Measurements from ENCODE around the gene HSD17B1.
"Not testable (repeated sequence)": the region's sequence is repeated elsewhere in the genome, so short reads cannot be mapped to it uniquely, and the experiment has no call there.

Gene HSD17B1, protein sequence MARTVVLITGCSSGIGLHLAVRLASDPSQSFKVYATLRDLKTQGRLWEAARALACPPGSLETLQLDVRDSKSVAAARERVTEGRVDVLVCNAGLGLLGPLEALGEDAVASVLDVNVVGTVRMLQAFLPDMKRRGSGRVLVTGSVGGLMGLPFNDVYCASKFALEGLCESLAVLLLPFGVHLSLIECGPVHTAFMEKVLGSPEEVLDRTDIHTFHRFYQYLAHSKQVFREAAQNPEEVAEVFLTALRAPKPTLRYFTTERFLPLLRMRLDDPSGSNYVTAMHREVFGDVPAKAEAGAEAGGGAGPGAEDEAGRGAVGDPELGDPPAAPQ

DNA sequence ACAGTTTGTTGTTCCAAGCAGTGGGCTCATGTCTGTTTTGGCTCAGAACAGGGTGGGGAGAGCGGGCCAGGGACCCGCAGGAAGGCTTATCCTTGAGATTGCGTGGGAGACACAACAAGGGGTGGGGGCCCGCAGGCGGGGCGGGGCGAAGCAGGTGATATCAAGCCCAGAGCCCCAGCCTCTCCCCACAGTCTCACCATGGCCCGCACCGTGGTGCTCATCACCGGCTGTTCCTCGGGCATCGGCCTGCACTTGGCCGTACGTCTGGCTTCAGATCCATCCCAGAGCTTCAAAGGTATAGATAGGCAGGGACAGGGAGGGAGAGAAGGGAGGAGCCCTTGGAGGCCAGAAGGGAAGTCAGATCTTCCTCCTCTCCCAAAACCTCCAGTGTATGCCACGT is at the start of gene HSD17B1:
Gene HSD17B1 (plus strand): TSS at position 188 of the 400 bp plus-strand sequence. CDS start 11 bp downstream, at position 199.
- H3K9ac ChIP-seq (ENCODE audit: low read depth, low read length); H3K27me3 ChIP-seq (ENCODE audit: control insufficient read depth, insufficient read depth, low read length); H3K36me3 ChIP-seq (ENCODE audit: control insufficient read depth, insufficient read depth, low read length); H3K9me3 ChIP-seq (ENCODE audit: control insufficient read depth, insufficient read depth, low read length); H3K4me1 ChIP-seq (ENCODE audit: control insufficient read depth, insufficient read depth, low read length): not testable (repeated sequence)
- H3K27ac ChIP-seq (ENCODE audit: low read depth, low read length) = peak within 1 kb of the TSS; percentile 86
- H3K4me3 ChIP-seq (ENCODE audit: low read depth, low read length) = peak within 1 kb of the TSS; percentile 99

DNA sequence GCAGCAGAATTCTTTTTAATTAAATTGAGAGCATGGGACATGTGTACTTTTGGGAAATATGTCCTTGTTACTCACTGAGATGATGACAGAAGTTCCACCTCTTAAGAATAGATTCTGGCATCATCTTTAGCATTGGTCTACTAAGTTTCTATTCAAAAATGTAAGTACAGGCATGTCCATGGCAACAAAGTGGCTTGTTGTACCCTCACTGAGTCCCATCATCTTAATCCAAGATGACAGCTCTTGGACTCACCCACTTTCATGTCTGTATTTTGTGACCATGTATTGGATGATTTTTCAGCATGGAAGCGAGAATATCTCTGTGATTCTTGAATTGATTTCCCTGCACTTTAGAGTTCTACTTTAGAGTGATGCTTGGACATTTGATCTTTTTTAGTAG is 49.8 kb upstream of the HSD17B1 start:
- H3K4me3 ChIP-seq (ENCODE audit: low read depth, low read length) = no peak overlapping the region
- no peaks in the 10 kb centered on the region for H3K9me3 ChIP-seq (ENCODE audit: control insufficient read depth, insufficient read depth, low read length)
- H3K9ac ChIP-seq (ENCODE audit: low read depth, low read length) = no peak overlapping the region
- H3K27me3 ChIP-seq (ENCODE audit: control insufficient read depth, insufficient read depth, low read length) = no peaks in the 10 kb centered on the region
- H3K36me3 ChIP-seq (ENCODE audit: control insufficient read depth, insufficient read depth, low read length) = peaks cover 77% of the 10 kb centered on the region
- H3K4me1 ChIP-seq (ENCODE audit: control insufficient read depth, insufficient read depth, low read length) = no peaks in the 10 kb centered on the region
- no peak overlapping the region for H3K27ac ChIP-seq (ENCODE audit: low read depth, low read length)

DNA sequence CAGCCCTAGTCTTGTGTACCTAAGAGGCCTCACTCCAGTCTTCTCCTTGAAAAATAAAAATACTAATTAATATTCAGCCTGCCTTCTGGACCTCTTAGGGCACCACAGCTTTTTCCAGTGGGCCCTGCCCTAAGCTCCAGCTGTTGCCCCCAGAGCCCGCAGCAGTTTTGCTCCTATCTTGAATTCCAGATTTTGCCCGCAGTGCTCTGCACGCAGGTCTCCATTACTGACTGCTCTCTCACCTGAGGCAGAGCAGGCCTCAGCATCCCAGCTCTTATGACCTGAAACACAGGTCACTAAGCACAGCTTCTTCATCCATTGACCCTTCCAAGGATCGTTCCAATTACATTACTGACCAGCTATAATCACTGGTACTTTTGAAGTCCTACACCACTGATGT is 45.1 kb upstream of the HSD17B1 start:
- peaks cover 70% of the 10 kb centered on the region for H3K36me3 ChIP-seq (ENCODE audit: control insufficient read depth, insufficient read depth, low read length)
- no peak overlapping the region for H3K9ac ChIP-seq (ENCODE audit: low read depth, low read length)
- H3K4me1 ChIP-seq (ENCODE audit: control insufficient read depth, insufficient read depth, low read length) = no peaks in the 10 kb centered on the region
- no peaks in the 10 kb centered on the region for H3K9me3 ChIP-seq (ENCODE audit: control insufficient read depth, insufficient read depth, low read length)
- no peak overlapping the region for H3K4me3 ChIP-seq (ENCODE audit: low read depth, low read length)
- H3K27me3 ChIP-seq (ENCODE audit: control insufficient read depth, insufficient read depth, low read length) = no peaks in the 10 kb centered on the region
- H3K27ac ChIP-seq (ENCODE audit: low read depth, low read length) = no peak overlapping the region

DNA sequence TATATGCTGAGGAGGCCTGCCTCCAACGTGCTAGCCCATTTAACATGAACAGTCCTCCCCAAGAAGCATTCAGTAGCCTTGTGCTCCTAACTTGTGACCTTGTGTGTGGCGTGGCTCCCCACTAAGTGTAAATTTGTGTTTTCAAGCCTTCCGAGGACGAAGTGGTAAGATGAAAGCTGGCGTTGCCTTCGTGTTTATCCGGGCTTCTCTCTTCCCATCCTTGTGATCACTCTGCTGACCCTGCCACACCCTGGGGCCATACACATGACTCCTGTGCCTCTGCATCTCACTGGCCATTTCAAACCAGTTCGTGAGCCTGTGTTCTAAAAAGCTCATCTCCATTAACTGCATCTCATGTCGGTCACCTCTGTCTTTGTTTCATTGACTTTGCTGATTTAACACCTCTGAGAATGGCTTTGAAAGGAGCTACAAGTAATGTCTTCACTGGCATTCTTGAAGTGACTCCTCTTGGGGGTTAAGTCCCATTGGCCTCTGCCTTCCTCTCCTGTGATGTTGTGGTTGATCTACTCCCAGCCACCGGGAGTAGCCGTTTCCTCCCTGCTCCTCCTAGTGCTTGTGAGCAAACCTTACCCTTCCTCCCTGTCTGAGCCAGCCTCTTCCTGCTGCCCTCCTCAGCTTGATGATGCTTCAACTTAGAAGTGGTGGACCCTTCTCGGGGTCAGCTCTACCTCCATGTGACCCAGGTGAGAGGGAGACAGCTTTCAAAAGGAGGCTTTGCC is 44.1 kb upstream of the HSD17B1 start:
- no peaks in the 10 kb centered on the region for H3K9me3 ChIP-seq (ENCODE audit: control insufficient read depth, insufficient read depth, low read length)
- H3K4me1 ChIP-seq (ENCODE audit: control insufficient read depth, insufficient read depth, low read length) = no peaks in the 10 kb centered on the region
- H3K27ac ChIP-seq (ENCODE audit: low read depth, low read length) = no peak overlapping the region
- no peak overlapping the region for H3K9ac ChIP-seq (ENCODE audit: low read depth, low read length)
- no peak overlapping the region for H3K4me3 ChIP-seq (ENCODE audit: low read depth, low read length)
- H3K36me3 ChIP-seq (ENCODE audit: control insufficient read depth, insufficient read depth, low read length) = peaks cover 62% of the 10 kb centered on the region
- no peaks in the 10 kb centered on the region for H3K27me3 ChIP-seq (ENCODE audit: control insufficient read depth, insufficient read depth, low read length)

DNA sequence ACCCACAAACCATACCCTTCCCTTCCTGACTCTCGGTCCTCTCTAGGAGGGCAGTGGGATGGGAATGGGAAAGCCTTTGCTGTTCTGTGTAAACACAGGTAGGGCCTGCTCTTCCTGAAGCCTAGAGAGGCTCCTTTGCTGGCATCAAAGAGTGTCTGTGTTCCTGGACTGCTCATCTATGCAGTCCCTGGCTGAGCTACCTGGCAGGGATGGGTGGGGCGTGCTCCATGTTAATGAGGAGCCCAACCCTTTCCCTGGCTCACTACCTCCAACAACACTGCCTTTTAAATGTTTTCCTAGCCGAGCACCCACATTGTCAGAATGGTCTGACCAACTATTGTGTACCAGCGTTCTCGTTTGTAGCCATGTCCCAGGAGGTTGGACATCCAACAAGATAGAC is 43.3 kb upstream of the HSD17B1 start:
- no peaks in the 10 kb centered on the region for H3K27me3 ChIP-seq (ENCODE audit: control insufficient read depth, insufficient read depth, low read length)
- H3K9me3 ChIP-seq (ENCODE audit: control insufficient read depth, insufficient read depth, low read length) = no peaks in the 10 kb centered on the region
- no peak overlapping the region for H3K4me3 ChIP-seq (ENCODE audit: low read depth, low read length)
- H3K36me3 ChIP-seq (ENCODE audit: control insufficient read depth, insufficient read depth, low read length) = peaks cover 62% of the 10 kb centered on the region
- H3K9ac ChIP-seq (ENCODE audit: low read depth, low read length) = no peak overlapping the region
- no peak overlapping the region for H3K27ac ChIP-seq (ENCODE audit: low read depth, low read length)
- H3K4me1 ChIP-seq (ENCODE audit: control insufficient read depth, insufficient read depth, low read length) = no peaks in the 10 kb centered on the region

DNA sequence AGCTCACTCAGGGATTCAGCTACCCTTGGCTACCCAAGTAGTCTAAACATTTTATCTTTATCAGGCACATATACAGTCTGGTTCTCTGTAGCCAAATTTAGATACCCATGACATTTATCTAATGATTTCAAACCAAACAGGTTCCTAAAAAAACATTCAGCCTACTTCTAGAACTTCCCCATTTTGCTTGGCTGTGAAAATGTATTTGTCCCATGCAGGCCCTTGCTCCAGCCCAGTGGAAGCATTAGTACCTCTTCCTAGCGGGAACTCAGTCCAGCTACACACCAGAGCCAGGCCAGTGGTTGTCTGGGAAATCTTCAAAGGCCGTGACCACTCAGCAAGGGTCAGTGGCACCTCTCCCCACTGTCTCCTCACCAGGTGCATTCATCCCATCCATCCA is 42.9 kb upstream of the HSD17B1 start:
- Histone ChIP-seq H3K4me3 (ENCODE audit: low read depth, low read length) (no peak overlapping the region), H3K27me3 (ENCODE audit: control insufficient read depth, insufficient read depth, low read length) (no peaks in the 10 kb centered on the region), H3K27ac (ENCODE audit: low read depth, low read length) (no peak overlapping the region), H3K36me3 (ENCODE audit: control insufficient read depth, insufficient read depth, low read length) (peaks cover 62% of the 10 kb centered on the region), H3K4me1 (ENCODE audit: control insufficient read depth, insufficient read depth, low read length) (no peaks in the 10 kb centered on the region), H3K9ac (ENCODE audit: low read depth, low read length) (no peak overlapping the region), H3K9me3 (ENCODE audit: control insufficient read depth, insufficient read depth, low read length) (no peaks in the 10 kb centered on the region)

DNA sequence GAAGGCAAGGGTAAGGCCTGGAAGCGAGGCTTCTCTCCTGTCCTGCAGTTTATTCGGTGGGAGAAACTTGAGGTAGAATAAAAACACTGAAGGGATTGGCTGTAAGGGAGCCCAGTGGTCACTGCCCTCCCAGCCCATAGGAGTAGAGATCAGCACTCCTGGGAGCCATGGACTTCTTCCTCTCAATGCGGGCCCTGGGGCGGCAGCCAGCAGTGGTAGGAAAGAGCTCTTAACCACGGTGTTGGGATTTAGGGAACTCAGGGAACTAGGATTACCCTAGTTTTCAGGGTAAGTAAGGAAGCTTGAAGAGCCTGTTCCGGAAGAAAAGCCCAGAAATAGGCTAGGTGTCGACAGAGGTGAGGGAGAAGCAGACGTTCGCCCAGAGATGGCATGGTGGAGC is 40.5 kb upstream of the HSD17B1 start:
- no peak overlapping the region for H3K4me3 ChIP-seq (ENCODE audit: low read depth, low read length)
- H3K9ac ChIP-seq (ENCODE audit: low read depth, low read length) = no peak overlapping the region
- H3K9me3 ChIP-seq (ENCODE audit: control insufficient read depth, insufficient read depth, low read length) = no peaks in the 10 kb centered on the region
- no peaks in the 10 kb centered on the region for H3K27me3 ChIP-seq (ENCODE audit: control insufficient read depth, insufficient read depth, low read length)
- H3K4me1 ChIP-seq (ENCODE audit: control insufficient read depth, insufficient read depth, low read length) = no peaks in the 10 kb centered on the region
- H3K27ac ChIP-seq (ENCODE audit: low read depth, low read length) = no peak overlapping the region
- peaks cover 51% of the 10 kb centered on the region for H3K36me3 ChIP-seq (ENCODE audit: control insufficient read depth, insufficient read depth, low read length)

DNA sequence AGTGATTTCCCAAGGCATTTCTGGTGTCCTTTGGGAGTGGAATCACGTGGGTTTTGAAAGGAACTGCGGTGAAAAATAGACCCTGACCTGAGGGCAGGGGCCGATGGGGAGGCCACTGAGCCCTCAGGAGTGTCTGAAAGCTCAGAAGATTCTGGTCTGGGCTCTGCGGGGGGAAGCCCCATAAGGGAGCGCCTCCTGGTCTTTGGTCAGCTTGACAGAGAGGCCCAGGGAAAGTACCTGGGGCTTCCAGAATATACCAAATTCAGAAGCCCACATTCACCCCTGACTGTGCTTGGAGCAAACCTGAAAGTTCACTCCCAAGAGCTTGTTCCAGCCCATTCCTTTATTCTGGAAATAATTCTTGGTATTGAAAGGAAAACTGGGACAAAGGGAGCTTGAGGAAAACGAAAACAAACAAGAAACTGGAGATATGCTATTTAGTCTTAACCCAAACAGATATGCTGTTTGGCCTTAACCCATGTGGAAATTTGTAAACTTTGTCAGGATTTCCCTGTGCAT is 39.9 kb upstream of the HSD17B1 start:
- Histone ChIP-seq H3K36me3 (ENCODE audit: control insufficient read depth, insufficient read depth, low read length) (peaks cover 46% of the 10 kb centered on the region), H3K4me3 (ENCODE audit: low read depth, low read length) (no peak overlapping the region)

DNA sequence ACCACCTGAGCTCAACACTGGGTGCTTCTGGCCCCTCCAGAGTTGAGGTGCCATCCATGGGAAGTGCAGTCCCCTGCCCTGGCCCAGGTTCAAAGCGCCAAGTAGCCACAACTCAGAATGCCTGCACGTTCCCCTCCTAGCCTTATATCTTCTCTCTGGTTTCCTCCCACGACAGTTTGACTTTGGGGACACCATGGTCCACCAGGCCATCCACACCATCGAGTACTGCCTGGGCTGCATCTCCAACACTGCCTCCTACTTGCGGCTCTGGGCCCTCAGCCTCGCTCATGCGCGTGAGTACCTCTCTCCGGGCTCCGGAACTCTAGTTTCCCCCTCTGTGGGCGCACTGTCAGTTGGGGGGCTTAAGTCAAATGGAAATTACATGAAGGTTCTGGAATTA is 39.0 kb upstream of the HSD17B1 start:
- Histone ChIP-seq H3K27me3 (ENCODE audit: control insufficient read depth, insufficient read depth, low read length) (no peaks in the 10 kb centered on the region), H3K27ac (ENCODE audit: low read depth, low read length) (no peak overlapping the region), H3K36me3 (ENCODE audit: control insufficient read depth, insufficient read depth, low read length) (peaks cover 40% of the 10 kb centered on the region), H3K9me3 (ENCODE audit: control insufficient read depth, insufficient read depth, low read length) (no peaks in the 10 kb centered on the region), H3K4me1 (ENCODE audit: control insufficient read depth, insufficient read depth, low read length) (peaks cover under 1% of the 10 kb centered on the region; the same call in 1 of the 2 replicates), H3K9ac (ENCODE audit: low read depth, low read length) (no peak overlapping the region), H3K4me3 (ENCODE audit: low read depth, low read length) (no peak overlapping the region)

More for the DNA sequence above, 39.9 kb upstream of the HSD17B1 start:
- Histone ChIP-seq H3K27me3 (ENCODE audit: control insufficient read depth, insufficient read depth, low read length) (no peaks in the 10 kb centered on the region), H3K9me3 (ENCODE audit: control insufficient read depth, insufficient read depth, low read length) (no peaks in the 10 kb centered on the region), H3K4me1 (ENCODE audit: control insufficient read depth, insufficient read depth, low read length) (no peaks in the 10 kb centered on the region), H3K27ac (ENCODE audit: low read depth, low read length) (no peak overlapping the region), H3K9ac (ENCODE audit: low read depth, low read length) (no peak overlapping the region)

DNA sequence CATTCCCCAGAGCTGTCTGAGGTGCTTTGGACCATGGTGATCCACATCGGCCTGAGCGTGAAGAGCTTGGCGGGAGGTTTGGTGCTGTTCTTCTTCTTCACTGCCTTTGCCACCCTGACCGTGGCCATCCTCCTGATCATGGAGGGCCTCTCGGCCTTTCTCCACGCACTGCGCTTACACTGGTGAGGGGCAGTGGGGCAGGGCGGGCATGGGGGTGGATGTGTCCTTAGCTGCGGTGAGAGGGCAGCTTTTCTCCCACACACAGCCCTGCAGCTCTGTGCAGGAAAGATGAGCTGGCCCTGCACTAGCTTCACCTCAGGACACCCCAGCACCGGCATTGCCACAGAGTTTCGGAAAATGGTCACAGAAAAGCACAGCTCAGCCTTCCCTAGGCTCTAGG is 38.4 kb upstream of the HSD17B1 start:
- Histone ChIP-seq H3K9me3 (ENCODE audit: control insufficient read depth, insufficient read depth, low read length) (no peaks in the 10 kb centered on the region), H3K9ac (ENCODE audit: low read depth, low read length) (no peak overlapping the region), H3K4me3 (ENCODE audit: low read depth, low read length) (no peak overlapping the region), H3K4me1 (ENCODE audit: control insufficient read depth, insufficient read depth, low read length) (peaks cover 6% of the 10 kb centered on the region), H3K27ac (ENCODE audit: low read depth, low read length) (no peak overlapping the region), H3K36me3 (ENCODE audit: control insufficient read depth, insufficient read depth, low read length) (peaks cover 34% of the 10 kb centered on the region), H3K27me3 (ENCODE audit: control insufficient read depth, insufficient read depth, low read length) (no peaks in the 10 kb centered on the region)

DNA sequence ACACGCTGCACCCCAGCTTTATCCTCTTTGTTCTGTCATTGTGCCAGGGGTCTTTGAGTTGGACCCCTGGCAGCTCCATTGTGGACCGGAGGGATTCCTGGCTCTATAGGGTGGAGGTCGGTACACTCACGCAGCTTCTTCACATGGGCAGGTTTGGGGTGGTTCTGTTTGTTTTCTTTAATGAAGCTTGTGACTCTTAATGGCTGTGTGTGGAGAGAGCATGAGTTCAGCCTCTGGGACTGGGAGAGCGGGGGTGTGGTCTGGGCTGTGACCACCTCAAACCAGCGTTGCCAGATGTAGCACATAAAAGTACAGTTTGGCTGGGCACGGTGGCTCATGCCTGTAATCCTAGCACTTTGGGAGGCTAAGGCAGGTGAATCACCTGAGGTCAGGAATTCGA is 37.9 kb upstream of the HSD17B1 start:
- Histone ChIP-seq H3K9ac (ENCODE audit: low read depth, low read length) (no peak overlapping the region), H3K27ac (ENCODE audit: low read depth, low read length) (no peak overlapping the region), H3K36me3 (ENCODE audit: control insufficient read depth, insufficient read depth, low read length) (peaks cover 29% of the 10 kb centered on the region), H3K4me3 (ENCODE audit: low read depth, low read length) (no peak overlapping the region), H3K9me3 (ENCODE audit: control insufficient read depth, insufficient read depth, low read length) (no peaks in the 10 kb centered on the region), H3K27me3 (ENCODE audit: control insufficient read depth, insufficient read depth, low read length) (no peaks in the 10 kb centered on the region), H3K4me1 (ENCODE audit: control insufficient read depth, insufficient read depth, low read length) (peaks cover 12% of the 10 kb centered on the region)
